ENCODE data around the gene RFX7. TPM values are rescaled to one million over a fixed set of nuclear protein-coding genes. Genes with fewer than 3 reads are reported as not detected.

The RFX7 gene
- total RNA-seq, 4 donors from 2014 or later = 11.1 to 15.1 (median 12.7) TPM

GRCh38 chr15:56038707-56039106 is 205.0 kb downstream of the RFX7 start:
- no peak for DNase-seq (ENCODE audit: low spot score in 2 of 2)
- intact Hi-C loops (cut with DNase I; ENCODE audit: low total_unique reads) = no loop called here
- H3K4me3 ChIP-seq (ENCODE audit: low read depth, poor library complexity, severe bottlenecking) = no peak overlapping the region
- no peak for TF ChIP-seq CTCF (IDR thresholded peaks at IDR 0.05)
- TF ChIP-seq POLR2A (IDR thresholded peaks at IDR 0.05) = no peak
- WGBS, 2 donors = 92 to 93% methylated on average over 4 of the region's 4 CpGs

- TF ChIP-seq POLR2A (IDR thresholded peaks at IDR 0.05) = no peak
- no peak for TF ChIP-seq CTCF (IDR thresholded peaks at IDR 0.05)
- 32 to 43% methylated on average over 3 of the region's 3 CpGs for WGBS, 2 donors
- no peak overlapping the region for H3K4me3 ChIP-seq (ENCODE audit: low read depth, poor library complexity, severe bottlenecking)
- intact Hi-C loops (cut with DNase I; ENCODE audit: low total_unique reads) = no loop called here
- no peak for DNase-seq (ENCODE audit: low spot score in 2 of 2)
Measured at GRCh38 chr15:56038015-56038414, 205.7 kb downstream of the RFX7 start.

Other genes with a start within 250 kb of the RFX7 start
- 10 to 100 TPM in 1 of 4 donors, 1 to 10 TPM in 3; 4.9 to 16.8 (median 6.0) TPM for gene TEX9, start 121.5 kb upstream of the RFX7 start, total RNA-seq
- gene MNS1, start 221.3 kb upstream of the RFX7 start, total RNA-seq = under 1 TPM in 2 of 4 donors, not detected in 2; 0.37 to 0.78 TPM